Motor neuron (in vitro differentiated cells): ENCODE results near the gene GTF2F2. TPM values are rescaled to one million over a fixed set of nuclear protein-coding genes. Genes with fewer than 3 reads are reported as not detected.
A peak's percentile ranks its signal among the peaks of the same experiment; 100 is the strongest.

Source experiments
- ATAC-seq, 8 experiments: fragments of 200-7000 bp; cut with Tn5 transposase; replicated peaks in 6 of 8; 2 replicates each; pipeline ENCODE4 v1.8.0; 2021; ENCODE audit warnings: mild to moderate bottlenecking in 8 of 8, moderate library complexity in 8 of 8
- H3K27ac ChIP-seq, 2 donors: fragments of 250-450 bp; sonication (Bioruptor Pico); 2 replicates each; pipeline ENCODE4 v1.9.0; 2021; ENCODE audit warnings: antibody characterized with exemption in 2 of 2, mild to moderate bottlenecking in 2 of 2, moderate library complexity in 1 of 2
- H3K4me1 ChIP-seq, 2 donors: fragments of 250-450 bp; sonication (Bioruptor Pico); replicated peaks in 1 of 2; 2 replicates each; pipeline ENCODE4 v1.6.1; 2021; ENCODE audit warnings: antibody characterized with exemption in 2 of 2, mild to moderate bottlenecking in 2 of 2, moderate library complexity in 1 of 2
- H3K4me3 ChIP-seq, 5 donors: fragments of 250-450 bp; sonication (Bioruptor Pico); 2 replicates each; pipeline ENCODE4 v1.9.0; 2021; ENCODE audit warnings: antibody characterized with exemption in 5 of 5, mild to moderate bottlenecking in 5 of 5, moderate library complexity in 4 of 5
- WGBS, 10 experiments: fragments of 450-650 bp; shearing (Covaris generic); methylation state at CpG; one replicate each; pipeline ENCODE4 v1.0.0; 2022; 5-methylcytosine and 5-hydroxymethylcytosine counted together
- in situ Hi-C, 9 experiments: fragments of 400-800 bp; cut with MboI; loops; one replicate each; pipeline ENCODE4 v1.15.0; 2021; ENCODE audit warnings: low sequenced_read_pairs in 9 of 9, low pct_unique_long_range_greater_than_20kb in 2 of 9; ENCODE audit not compliant: unreplicated experiment in 9 of 9
- total RNA-seq, 8 experiments: library from RNA; unstranded; fragments of 300-600 nt; gene quantifications; 2 replicates each; pipeline versions ENCODE4 v1.2.3 to v1.2.4, GENCODE V29; 2022

The GTF2F2 gene
- total RNA-seq, 8 experiments from 2014 or later = 22.9 to 39.7 (median 33.4) TPM

- no peak for ATAC-seq
- in situ Hi-C loops = no loop called here
- peaks cover 0 to 5% of the 10 kb centered on the region in 2 donors for H3K4me1 ChIP-seq
- no peak overlapping the region for H3K4me3 ChIP-seq
- WGBS, 10 experiments = 44 to 100% (median 92%) methylated on average over 2 to 4 of the region's 4 CpGs; no CpG with 5 or more reads in 2 of the 10 experiments
- no peak overlapping the region for H3K27ac ChIP-seq
Observed at GRCh38 chr13:45216193-45216592, 95.9 kb downstream of the GTF2F2 start.

GRCh38 chr13:45218689-45219088 lies 98.4 kb downstream of the GTF2F2 start:
- peak in 2 of 8 experiments; percentile 4 to 44 for ATAC-seq
- H3K4me1 ChIP-seq = peaks cover 0 to 5% of the 10 kb centered on the region in 2 donors
- H3K4me3 ChIP-seq = no peak overlapping the region
- 60 to 100% (median 100%) methylated on average over 1 of the region's 1 CpG; no CpG with 5 or more reads in 2 of the 10 experiments for WGBS, 10 experiments
- no peak overlapping the region for H3K27ac ChIP-seq
- in situ Hi-C loops = no loop called here

GRCh38 chr13:45219123-45219891 lies 99.0 kb downstream of the GTF2F2 start:
- WGBS, 10 experiments = 50 to 96% (median 74%) methylated on average over 2 to 5 of the region's 5 CpGs
- peak in 2 of 8 experiments; percentile 40 to 43 for ATAC-seq
- Histone ChIP-seq H3K4me3 (no peak overlapping the region), H3K4me1 (peaks cover 0 to 5% of the 10 kb centered on the region in 2 donors), H3K27ac (no peak overlapping the region)
- in situ Hi-C loops = no loop called here

GRCh38 chr13:45219938-45220375 lies 99.6 kb downstream of the GTF2F2 start:
- WGBS, 10 experiments = 0 to 98% (median 57%) methylated on average over 1 to 4 of the region's 4 CpGs; no CpG with 5 or more reads in 2 of the 10 experiments
- Histone ChIP-seq H3K4me3 (no peak overlapping the region), H3K4me1 (peaks cover 0 to 5% of the 10 kb centered on the region in 2 donors), H3K27ac (no peak overlapping the region)
- in situ Hi-C loops = no loop called here
- peak in 3 of 8 experiments; percentile 60 to 84 (median 83) for ATAC-seq

- Histone ChIP-seq H3K4me3 (no peak overlapping the region), H3K27ac (no peak overlapping the region), H3K4me1 (peaks cover 0 to 5% of the 10 kb centered on the region in 2 donors)
- in situ Hi-C loops = no loop called here
- no peak for ATAC-seq
- 80 to 100% (median 93%) methylated on average over 1 to 4 of the region's 4 CpGs; no CpG with 5 or more reads in 2 of the 10 experiments for WGBS, 10 experiments
Observed at GRCh38 chr13:45220403-45220802, 100.1 kb downstream of the GTF2F2 start.

GRCh38 chr13:45222516-45222915 lies 102.2 kb downstream of the GTF2F2 start:
- ATAC-seq = no peak
- in situ Hi-C loops = no loop called here
- WGBS, 10 experiments = 83 to 100% (median 100%) methylated on average over 1 to 3 of the region's 3 CpGs; no CpG with 5 or more reads in 2 of the 10 experiments

GRCh38 chr13:45222919-45223318 lies 102.6 kb downstream of the GTF2F2 start:
- no peak for ATAC-seq
- Histone ChIP-seq H3K4me1 (peaks cover 0 to 5% of the 10 kb centered on the region in 2 donors), H3K27ac (no peak overlapping the region), H3K4me3 (no peak overlapping the region)
- 86 to 100% (median 100%) methylated on average over 1 of the region's 1 CpG; no CpG with 5 or more reads in 4 of the 10 experiments for WGBS, 10 experiments
- in situ Hi-C loops = no loop called here

More at GRCh38 chr13:45222516-45222915, 102.2 kb downstream of the GTF2F2 start:
- Histone ChIP-seq H3K4me1 (peaks cover 0 to 5% of the 10 kb centered on the region in 2 donors), H3K4me3 (no peak overlapping the region), H3K27ac (no peak overlapping the region)

GRCh38 chr13:45224176-45224575 lies 103.9 kb downstream of the GTF2F2 start:
- Histone ChIP-seq H3K4me3 (no peak overlapping the region), H3K27ac (no peak overlapping the region), H3K4me1 (no peaks in the 10 kb centered on the region)
- peak in 1 of 8 experiments; percentile 45 for ATAC-seq
- in situ Hi-C loops = no loop called here

GRCh38 chr13:45225370-45225769 lies 105.1 kb downstream of the GTF2F2 start:
- in situ Hi-C loops = no loop called here
- H3K27ac ChIP-seq = no peak overlapping the region
- no peak overlapping the region for H3K4me3 ChIP-seq
- 80 to 100% (median 96%) methylated on average over 1 to 4 of the region's 4 CpGs for WGBS, 10 experiments
- H3K4me1 ChIP-seq = no peaks in the 10 kb centered on the region
- ATAC-seq = no peak

GRCh38 chr13:45226024-45226423 lies 105.7 kb downstream of the GTF2F2 start:
- Histone ChIP-seq H3K4me3 (no peak overlapping the region), H3K27ac (no peak overlapping the region), H3K4me1 (no peaks in the 10 kb centered on the region)
- 74 to 100% (median 85%) methylated on average over 1 to 3 of the region's 3 CpGs; no CpG with 5 or more reads in 1 of the 10 experiments for WGBS, 10 experiments
- no peak for ATAC-seq
- in situ Hi-C loops = no loop called here

GRCh38 chr13:45228002-45228401 lies 107.7 kb downstream of the GTF2F2 start:
- H3K27ac ChIP-seq = no peak overlapping the region
- in situ Hi-C loops = no loop called here
- no peak for ATAC-seq
- H3K4me3 ChIP-seq = no peak overlapping the region
- H3K4me1 ChIP-seq = peaks cover 3 to 6% of the 10 kb centered on the region in 2 donors
- WGBS, 10 experiments = 86 to 100% (median 100%) methylated on average over 1 to 5 of the region's 5 CpGs; no CpG with 5 or more reads in 1 of the 10 experiments

- Histone ChIP-seq H3K27ac (no peak overlapping the region), H3K4me1 (peaks cover 3 to 6% of the 10 kb centered on the region in 2 donors), H3K4me3 (no peak overlapping the region)
- 83 to 100% (median 93%) methylated on average over 1 to 4 of the region's 4 CpGs; no CpG with 5 or more reads in 3 of the 10 experiments for WGBS, 10 experiments
- no peak for ATAC-seq
- in situ Hi-C loops = no loop called here
Observed at GRCh38 chr13:45229172-45229571, 108.9 kb downstream of the GTF2F2 start.

- WGBS, 10 experiments = 20 to 75% (median 61%) methylated on average over 1 to 4 of the region's 4 CpGs
- Histone ChIP-seq H3K4me3 (no peak overlapping the region), H3K27ac (no peak overlapping the region), H3K4me1 (peaks cover 3 to 6% of the 10 kb centered on the region in 2 donors)
- ATAC-seq = peak in 4 of 8 experiments; percentile 41 to 70 (median 55)
- in situ Hi-C loops = no loop called here
Observed at GRCh38 chr13:45231305-45231704, 111.0 kb downstream of the GTF2F2 start.
